Measurements from ENCODE around the gene VIPR1. TPM values are rescaled to one million over a fixed set of nuclear protein-coding genes. Genes with fewer than 3 reads are reported as not detected.

The VIPR1 gene
- total RNA-seq, 4 donors from 2014 or later, result 3.6 to 94.6 (median 14.3) TPM

DNA sequence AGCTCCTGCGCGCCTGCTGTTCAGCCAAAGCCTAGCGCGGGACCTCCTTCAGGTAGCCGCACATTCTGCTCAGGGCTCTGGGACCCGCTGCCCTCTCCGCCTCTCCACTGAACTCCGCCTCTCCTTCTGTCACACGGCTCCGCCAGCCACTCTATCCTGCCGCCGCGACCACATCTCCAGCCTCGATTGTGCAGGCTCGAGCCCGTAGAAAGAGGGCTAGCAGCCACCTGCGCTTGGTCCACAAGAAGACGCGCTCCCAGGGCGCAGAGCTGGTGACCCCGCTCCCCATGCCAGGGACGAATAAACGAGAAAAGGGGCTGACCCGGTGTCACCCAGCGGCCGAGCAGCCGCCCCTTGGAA, 1.1 kb upstream of the VIPR1 start:
- TF ChIP-seq, protein P1, sequence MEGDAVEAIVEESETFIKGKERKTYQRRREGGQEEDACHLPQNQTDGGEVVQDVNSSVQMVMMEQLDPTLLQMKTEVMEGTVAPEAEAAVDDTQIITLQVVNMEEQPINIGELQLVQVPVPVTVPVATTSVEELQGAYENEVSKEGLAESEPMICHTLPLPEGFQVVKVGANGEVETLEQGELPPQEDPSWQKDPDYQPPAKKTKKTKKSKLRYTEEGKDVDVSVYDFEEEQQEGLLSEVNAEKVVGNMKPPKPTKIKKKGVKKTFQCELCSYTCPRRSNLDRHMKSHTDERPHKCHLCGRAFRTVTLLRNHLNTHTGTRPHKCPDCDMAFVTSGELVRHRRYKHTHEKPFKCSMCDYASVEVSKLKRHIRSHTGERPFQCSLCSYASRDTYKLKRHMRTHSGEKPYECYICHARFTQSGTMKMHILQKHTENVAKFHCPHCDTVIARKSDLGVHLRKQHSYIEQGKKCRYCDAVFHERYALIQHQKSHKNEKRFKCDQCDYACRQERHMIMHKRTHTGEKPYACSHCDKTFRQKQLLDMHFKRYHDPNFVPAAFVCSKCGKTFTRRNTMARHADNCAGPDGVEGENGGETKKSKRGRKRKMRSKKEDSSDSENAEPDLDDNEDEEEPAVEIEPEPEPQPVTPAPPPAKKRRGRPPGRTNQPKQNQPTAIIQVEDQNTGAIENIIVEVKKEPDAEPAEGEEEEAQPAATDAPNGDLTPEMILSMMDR (IDR thresholded peaks at IDR 0.05; ENCODE audit: low read depth), result no peak

DNA sequence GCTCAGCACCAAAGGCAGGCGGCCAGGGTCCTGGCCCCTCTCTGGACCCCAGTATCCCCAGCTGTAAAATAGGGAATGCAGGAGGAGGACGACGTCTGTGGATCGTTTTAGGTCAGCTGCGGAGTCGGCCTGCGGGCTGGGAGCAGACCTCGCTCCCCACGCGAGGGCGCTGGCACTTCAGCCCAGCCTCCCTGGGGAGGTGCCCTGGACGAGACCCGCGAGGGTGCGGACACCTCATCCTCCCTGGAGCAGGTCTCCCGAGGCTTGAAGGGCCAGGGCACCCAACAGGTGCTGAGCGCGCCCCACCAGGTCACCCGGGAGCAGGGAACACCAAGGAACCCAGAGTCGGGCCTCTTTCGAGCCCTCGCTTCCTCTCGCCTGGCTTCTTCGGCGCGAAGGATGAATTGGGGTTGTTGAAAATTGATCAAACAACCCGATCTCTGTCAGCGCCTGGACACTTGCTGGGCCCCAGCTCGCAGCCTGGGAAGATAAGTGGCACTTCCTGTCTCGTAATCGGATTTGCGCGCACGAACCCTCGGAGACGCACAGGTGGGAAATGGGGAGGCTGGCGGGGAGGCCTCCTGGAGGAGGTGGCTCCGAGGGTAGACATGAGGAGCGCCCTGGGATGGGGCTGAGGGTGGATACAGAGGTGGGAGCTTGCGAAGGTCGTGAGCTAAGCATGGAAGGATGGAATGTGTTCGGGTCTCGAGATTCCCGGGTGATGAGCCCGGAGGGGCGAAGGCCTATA, 588 bp upstream of the VIPR1 start:
- TF ChIP-seq, protein P1 (IDR thresholded peaks at IDR 0.05; ENCODE audit: low read depth), result no peak

DNA sequence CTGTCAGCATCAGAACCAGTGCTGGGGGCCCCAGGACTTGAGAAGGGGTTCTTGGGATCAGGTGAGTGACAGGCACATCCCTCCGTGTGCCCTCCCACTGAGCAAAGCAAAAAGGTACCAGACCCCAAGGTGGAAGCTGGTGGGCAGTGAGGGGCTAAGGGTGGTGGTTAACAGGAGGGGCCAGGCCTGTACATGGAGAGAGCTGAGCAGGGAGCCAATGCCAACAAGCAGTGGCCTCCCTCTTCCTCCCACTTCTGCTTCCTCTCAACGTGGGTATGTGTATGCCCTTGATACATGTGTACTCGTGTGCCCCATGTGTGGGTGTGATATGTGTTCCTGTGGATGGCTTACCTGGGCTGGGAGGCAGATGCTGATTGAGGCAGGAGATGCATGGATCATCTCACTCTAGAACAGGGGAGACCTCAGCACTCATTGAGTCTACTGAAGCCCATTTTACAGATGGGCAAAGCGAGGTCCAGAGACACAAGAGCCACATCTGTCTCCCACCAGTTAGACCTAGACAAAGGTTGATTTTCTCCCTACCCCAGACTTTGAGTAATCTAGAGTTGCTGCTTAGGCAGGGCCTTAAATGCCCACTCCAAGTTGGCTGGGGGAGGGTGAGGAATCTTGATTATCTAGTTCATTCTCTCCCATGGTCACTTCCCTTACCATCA, 945 bp downstream of the VIPR1 start:
- TF ChIP-seq, protein P1 (IDR thresholded peaks at IDR 0.05; ENCODE audit: low read depth), result no peak

DNA sequence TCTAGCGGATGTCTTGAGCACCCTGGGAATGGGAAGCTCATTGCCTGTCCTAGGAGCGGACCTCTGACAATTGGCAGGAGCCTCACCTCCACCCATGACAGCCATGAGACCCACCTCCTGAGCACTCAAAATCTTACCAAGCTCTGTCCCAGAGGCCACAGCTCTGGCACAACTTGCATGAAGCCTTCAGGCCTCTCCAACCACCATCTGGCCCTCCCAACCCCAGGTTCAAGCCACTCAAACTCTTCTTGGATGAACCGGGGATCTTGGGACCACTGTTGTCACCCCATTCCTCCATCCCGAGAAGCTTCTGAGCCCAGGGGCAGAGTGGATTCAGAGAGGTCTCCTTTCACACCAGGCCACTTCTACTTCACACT, 1.5 kb downstream of the VIPR1 start:
- TF ChIP-seq, protein P1 (IDR thresholded peaks at IDR 0.05; ENCODE audit: low read depth), result no peak

DNA sequence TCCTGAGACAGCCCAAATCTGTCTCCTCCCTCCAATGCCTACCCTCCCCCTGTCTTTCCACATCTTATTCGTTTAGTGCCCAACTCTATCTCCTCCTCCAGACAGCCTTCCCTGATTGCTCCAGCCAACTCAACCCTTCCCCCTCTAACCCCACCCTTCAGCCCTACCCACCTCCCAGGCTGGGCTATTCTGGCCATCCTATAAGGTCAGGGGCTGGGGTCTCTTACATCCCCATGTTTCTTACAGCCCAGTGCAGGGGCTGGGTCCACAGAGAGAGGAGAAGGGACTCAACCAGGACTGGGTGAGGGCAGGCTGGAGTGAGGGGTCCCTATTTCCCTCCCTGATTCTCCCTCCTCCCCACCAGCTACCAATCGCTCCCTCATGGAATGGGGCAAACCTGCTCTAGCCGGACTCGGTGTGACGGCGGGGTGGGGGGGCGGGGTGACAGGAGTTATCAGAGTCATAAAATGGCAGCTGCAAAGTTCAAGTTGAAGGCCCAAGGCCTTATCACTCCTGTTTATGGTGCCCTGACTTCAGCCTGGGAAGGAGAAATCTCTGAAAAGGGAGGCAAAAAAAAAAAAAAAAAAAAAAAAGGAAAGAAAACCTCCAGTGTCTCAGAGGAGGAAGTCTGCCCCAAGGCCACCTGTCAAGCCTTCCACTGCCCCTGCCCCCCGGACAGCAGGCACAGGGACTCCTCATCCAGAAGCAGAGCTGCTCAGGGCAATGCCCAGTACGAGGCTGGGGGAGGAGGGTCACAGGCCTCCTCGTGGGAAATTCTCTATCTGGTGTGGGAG, 2.1 kb downstream of the VIPR1 start:
- TF ChIP-seq, protein P1 (IDR thresholded peaks at IDR 0.05; ENCODE audit: low read depth), result no peak

DNA sequence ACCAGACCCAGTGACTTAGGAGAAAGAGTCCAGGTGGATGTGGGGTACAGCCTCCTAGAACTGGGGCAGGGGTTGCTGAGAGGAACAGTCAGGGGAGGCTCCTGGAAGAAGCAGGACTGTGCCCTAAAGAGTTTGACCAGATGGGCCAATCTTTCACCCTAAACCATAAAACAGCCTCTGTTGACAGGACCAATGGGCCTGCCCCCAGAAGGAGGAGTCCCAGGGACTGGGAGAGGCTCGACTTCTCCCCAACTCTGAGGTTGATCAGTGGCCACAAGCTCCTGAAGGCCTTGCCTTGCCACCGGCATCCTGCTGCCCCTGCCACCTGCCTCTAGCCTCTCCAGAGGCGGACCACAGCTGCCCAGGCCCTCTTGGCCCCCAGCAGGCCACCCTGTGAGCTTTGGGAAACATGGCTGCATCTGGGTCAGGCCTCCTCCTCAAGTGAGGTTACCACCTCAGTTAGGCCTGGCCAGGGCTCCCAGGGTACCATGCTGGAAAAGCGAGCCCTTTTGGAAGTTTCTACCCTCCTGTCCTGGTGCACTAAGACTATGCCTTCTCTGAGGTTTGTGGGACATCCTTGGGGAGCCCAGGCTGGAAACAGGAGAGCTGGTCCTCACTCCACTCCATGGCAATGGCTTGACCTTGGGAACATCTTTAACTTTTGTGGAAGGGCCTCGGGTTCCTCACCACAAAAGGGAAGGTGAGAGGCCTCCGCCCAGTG, 2.8 kb downstream of the VIPR1 start:
- TF ChIP-seq, protein P1 (IDR thresholded peaks at IDR 0.05; ENCODE audit: low read depth), result no peak
